Stimulated activated CD8-positive, alpha-beta memory T cell treated with anti-CD3 and anti-CD28 coated beads, Interleukin-12 subunit alpha, Interleukin-12 subunit beta, amount 100 ng/mL, for 1 hour (primary cell): ENCODE data around the gene COL6A1.
"Not testable (repeated sequence)": the region's sequence is repeated elsewhere in the genome, so short reads cannot be mapped to it uniquely, and the experiment has no call there.

ENCODE experiments used
- DNase-seq: peaks from one replicate; pipeline ENCODE4 v3.0.0-alpha.2; 2020; ENCODE audit warnings: low read depth

COL6A1 gene

GRCh38 chr21:45995686-45996179, 14.2 kb downstream of the COL6A1 start:
- no peak for DNase-seq

- DNase-seq: no peak
These were observed 15.0 kb downstream of the COL6A1 start for GRCh38 chr21:45996311-45997204.

- no peak for DNase-seq
These were observed 15.6 kb downstream of the COL6A1 start for GRCh38 chr21:45997205-45997494.

GRCh38 chr21:45997495-45998275, 16.1 kb downstream of the COL6A1 start:
- no peak for DNase-seq

- no peak for DNase-seq
These were observed 16.7 kb downstream of the COL6A1 start for GRCh38 chr21:45998276-45998701.

GRCh38 chr21:45998871-45999580, 17.5 kb downstream of the COL6A1 start:
- no peak for DNase-seq

GRCh38 chr21:45999581-46000181, 18.1 kb downstream of the COL6A1 start:
- no peak for DNase-seq

GRCh38 chr21:46000182-46000730, 18.7 kb downstream of the COL6A1 start:
- no peak for DNase-seq

- DNase-seq: no peak
These were observed 19.4 kb downstream of the COL6A1 start for GRCh38 chr21:46000731-46001641.

- DNase-seq: no peak
These were observed 20.5 kb downstream of the COL6A1 start for GRCh38 chr21:46001821-46002681.

- no peak for DNase-seq
These were observed 21.4 kb downstream of the COL6A1 start for GRCh38 chr21:46002841-46003574.

- DNase-seq: no peak
These were observed 22.0 kb downstream of the COL6A1 start for GRCh38 chr21:46003575-46004007.

- no peak for DNase-seq
These were observed 22.7 kb downstream of the COL6A1 start for GRCh38 chr21:46004168-46004861.

- DNase-seq: no peak
These were observed 23.5 kb downstream of the COL6A1 start for GRCh38 chr21:46005081-46005480.

- no peak for DNase-seq
These were observed 23.9 kb downstream of the COL6A1 start for GRCh38 chr21:46005481-46005881.

GRCh38 chr21:46005894-46006546, 24.4 kb downstream of the COL6A1 start:
- DNase-seq: not testable (repeated sequence)
